ENCODE results near the gene OTUD1. TPM values are rescaled to one million over a fixed set of nuclear protein-coding genes. Genes with fewer than 3 reads are reported as not detected.

The OTUD1 gene
- total RNA-seq, 3 donors from 2014 or later = 11.6 to 15.7 (median 15.1) TPM

GRCh38 chr10:23405540-23405939 lies 33.3 kb upstream of the OTUD1 start:
- intact Hi-C loops (cut with DNase I, micrococcal nuclease) = no loop called here
- no peak overlapping the region for H3K4me3 ChIP-seq
- no peak for TF ChIP-seq CTCF (IDR thresholded peaks at IDR 0.05)
- H3K36me3 ChIP-seq (ENCODE audit: low read depth) = no peaks in the 10 kb centered on the region
- DNase-seq (no peak), ATAC-seq (no peak)
- no peaks in the 10 kb centered on the region for H3K9me3 ChIP-seq
- H3K4me1 ChIP-seq (ENCODE audit: low read depth) = no peaks in the 10 kb centered on the region

- no peak for DNase-seq
- Histone ChIP-seq H3K4me3 (no peak overlapping the region), H3K9me3 (no peaks in the 10 kb centered on the region), H3K4me1 (ENCODE audit: low read depth) (no peaks in the 10 kb centered on the region), H3K36me3 (ENCODE audit: low read depth) (no peaks in the 10 kb centered on the region)
- intact Hi-C loops (cut with DNase I, micrococcal nuclease) = no loop called here
- TF ChIP-seq CTCF (IDR thresholded peaks at IDR 0.05) = no peak
- no peak for ATAC-seq
Observed at GRCh38 chr10:23406409-23406808, 32.5 kb upstream of the OTUD1 start.

GRCh38 chr10:23408330-23408976 lies 30.4 kb upstream of the OTUD1 start:
- intact Hi-C loops (cut with DNase I, micrococcal nuclease) = no loop called here
- TF ChIP-seq CTCF (IDR thresholded peaks at IDR 0.05) = no peak
- Histone ChIP-seq H3K36me3 (ENCODE audit: low read depth) (no peaks in the 10 kb centered on the region), H3K4me3 (no peak overlapping the region), H3K9me3 (no peaks in the 10 kb centered on the region), H3K4me1 (ENCODE audit: low read depth) (no peaks in the 10 kb centered on the region)
- peak in 1 of 3 donors; percentile 14 for DNase-seq
- peak; percentile 88 for ATAC-seq

- no peak for ATAC-seq
- no peak for TF ChIP-seq CTCF (IDR thresholded peaks at IDR 0.05)
- H3K36me3 ChIP-seq (ENCODE audit: low read depth) = no peaks in the 10 kb centered on the region
- no peak overlapping the region for H3K4me3 ChIP-seq
- intact Hi-C loops (cut with DNase I, micrococcal nuclease) = no loop called here
- DNase-seq = no peak
- no peaks in the 10 kb centered on the region for H3K9me3 ChIP-seq
- no peaks in the 10 kb centered on the region for H3K4me1 ChIP-seq (ENCODE audit: low read depth)
Observed at GRCh38 chr10:23412223-23412622, 26.7 kb upstream of the OTUD1 start.

GRCh38 chr10:23413629-23414089 lies 25.2 kb upstream of the OTUD1 start:
- TF ChIP-seq CTCF (IDR thresholded peaks at IDR 0.05) = no peak
- intact Hi-C loops (cut with DNase I, micrococcal nuclease) = no loop called here
- H3K4me3 ChIP-seq = no peak overlapping the region
- H3K36me3 ChIP-seq (ENCODE audit: low read depth) = no peaks in the 10 kb centered on the region
- ATAC-seq = peak; percentile 12
- H3K4me1 ChIP-seq (ENCODE audit: low read depth) = no peaks in the 10 kb centered on the region
- no peak for DNase-seq
- no peaks in the 10 kb centered on the region for H3K9me3 ChIP-seq

- H3K9me3 ChIP-seq = no peaks in the 10 kb centered on the region
- ATAC-seq = no peak
- H3K4me3 ChIP-seq = no peak overlapping the region
- intact Hi-C loops (cut with DNase I, micrococcal nuclease) = no loop called here
- H3K4me1 ChIP-seq (ENCODE audit: low read depth) = no peaks in the 10 kb centered on the region
- DNase-seq = no peak
- H3K36me3 ChIP-seq (ENCODE audit: low read depth) = no peaks in the 10 kb centered on the region
- TF ChIP-seq CTCF (IDR thresholded peaks at IDR 0.05) = no peak
Observed at GRCh38 chr10:23414658-23415057, 24.2 kb upstream of the OTUD1 start.

Measured in mucosa of descending colon (tissue), 3 donors.